Dedifferentiated amniotic fluid mesenchymal stem cell (primary cell): Measurements from ENCODE around the gene KCNG2.

Experiments used
- DNase-seq: peaks from one replicate; pipeline ENCODE4 v3.0.0-alpha.2; 2016; ENCODE audit errors: extremely low spot score

KCNG2 gene

DNA sequence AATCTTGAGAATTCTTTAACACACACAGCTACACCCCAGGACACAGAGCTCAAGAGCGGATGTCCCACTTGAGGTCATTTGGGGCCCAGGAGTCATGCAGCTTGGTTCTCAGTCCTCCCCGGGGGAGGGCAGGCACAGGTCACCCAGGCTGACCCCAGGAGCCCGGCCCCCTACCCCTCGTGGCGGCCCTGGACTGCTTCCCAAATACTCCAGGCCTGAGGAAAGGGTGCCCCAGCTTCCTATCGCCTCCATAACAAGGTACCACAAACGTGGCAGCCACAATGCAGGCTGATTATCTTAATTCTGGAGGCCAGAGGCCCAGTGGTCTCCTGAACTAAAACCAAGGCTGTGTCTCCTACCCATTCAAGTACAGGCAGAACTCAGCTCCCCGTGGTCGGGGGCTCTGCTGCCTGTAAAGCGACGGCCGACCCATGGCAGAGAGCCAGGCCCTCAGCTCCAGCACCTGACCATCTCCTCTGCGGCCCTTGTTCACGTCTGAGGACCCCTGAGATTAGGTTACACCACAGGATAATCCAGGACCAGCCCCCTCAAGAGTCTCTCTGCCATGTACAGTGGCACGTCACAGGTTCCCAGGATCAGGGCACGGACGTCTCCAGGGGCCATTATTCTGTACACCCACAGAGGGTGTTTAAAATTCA, 143.2 kb downstream of the KCNG2 start:
- DNase-seq = no peak

DNA sequence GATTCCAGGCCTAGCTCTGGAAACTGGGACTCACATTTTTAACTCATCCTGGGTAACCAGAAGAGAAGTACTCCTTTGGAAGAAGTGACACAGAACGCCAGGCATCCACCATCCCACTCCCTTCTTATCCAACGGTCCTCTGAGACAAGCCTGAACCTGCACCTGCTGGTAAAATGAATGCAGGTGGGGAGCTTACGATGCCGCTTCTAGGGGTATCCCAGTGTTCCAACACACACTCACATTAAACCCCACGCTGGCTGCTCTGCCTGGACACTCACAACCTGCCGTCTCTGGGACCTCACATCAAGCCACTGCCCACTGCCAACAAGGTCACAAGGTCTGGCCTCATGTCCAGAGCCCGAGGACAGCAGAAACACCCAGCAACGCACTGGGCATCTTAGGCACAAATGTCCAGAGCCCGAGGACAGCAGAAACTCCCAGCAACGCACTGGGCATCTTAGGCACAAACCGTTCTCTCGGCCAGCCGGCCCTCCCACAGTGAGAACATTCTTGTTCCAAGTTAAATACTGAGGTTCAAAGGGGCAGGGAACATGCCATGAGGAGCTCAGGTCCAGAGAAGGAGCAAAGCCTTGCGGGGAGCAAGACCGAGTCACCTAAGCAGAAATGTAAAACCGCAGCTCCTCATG, 143.9 kb downstream of the KCNG2 start:
- DNase-seq = no peak

- no peak for DNase-seq
Observed at GRCh38 chr18:79942211-79942610, 144.5 kb downstream of the KCNG2 start.

GRCh38 chr18:79942786-79943607, 145.3 kb downstream of the KCNG2 start:
- no peak for DNase-seq

DNA sequence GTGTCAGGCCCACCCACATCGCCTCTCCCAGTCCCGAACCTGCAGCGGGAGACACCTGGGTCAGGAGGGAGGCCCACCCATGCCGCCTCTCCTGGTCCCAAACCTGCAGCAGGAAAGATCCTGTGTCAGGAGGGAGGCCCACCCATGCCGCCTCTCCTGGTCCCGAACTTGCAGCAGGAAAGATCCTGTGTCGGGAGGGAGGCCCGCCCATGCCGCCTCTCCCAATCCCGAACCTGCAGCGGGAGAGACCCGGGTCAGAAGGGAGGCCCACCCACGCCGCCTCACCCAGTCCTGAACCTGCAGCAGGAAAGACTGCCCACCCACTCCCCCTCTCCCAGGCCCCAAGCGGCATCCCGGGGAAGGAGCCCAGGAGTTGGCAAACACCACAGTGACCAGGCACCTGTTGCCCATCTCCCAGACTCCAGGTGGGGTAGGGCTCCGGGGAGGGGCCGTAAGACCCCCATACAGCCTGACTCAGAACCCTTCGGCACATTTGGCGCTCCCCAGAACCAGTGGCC, 145.9 kb downstream of the KCNG2 start:
- no peak for DNase-seq

GRCh38 chr18:79944126-79944731, 146.5 kb downstream of the KCNG2 start:
- no peak for DNase-seq

DNA sequence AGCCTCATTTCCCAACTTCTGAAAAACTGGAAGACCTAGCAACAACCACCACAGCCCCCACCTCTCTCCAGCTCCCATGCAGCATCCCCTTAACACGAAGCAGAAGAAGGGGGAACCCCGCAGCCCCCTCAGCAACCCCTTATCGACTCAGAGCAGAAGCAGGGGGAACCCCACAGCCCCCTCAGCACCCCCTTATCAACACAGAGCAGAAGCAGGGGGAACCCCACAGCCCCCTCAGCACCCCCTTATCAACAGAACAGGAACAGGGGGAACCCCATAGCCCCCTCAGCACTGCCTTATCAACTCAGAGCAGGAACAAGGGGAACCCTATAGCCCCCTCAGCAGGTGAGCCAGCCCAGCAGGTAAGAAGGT, 147.0 kb downstream of the KCNG2 start:
- DNase-seq = no peak

DNA sequence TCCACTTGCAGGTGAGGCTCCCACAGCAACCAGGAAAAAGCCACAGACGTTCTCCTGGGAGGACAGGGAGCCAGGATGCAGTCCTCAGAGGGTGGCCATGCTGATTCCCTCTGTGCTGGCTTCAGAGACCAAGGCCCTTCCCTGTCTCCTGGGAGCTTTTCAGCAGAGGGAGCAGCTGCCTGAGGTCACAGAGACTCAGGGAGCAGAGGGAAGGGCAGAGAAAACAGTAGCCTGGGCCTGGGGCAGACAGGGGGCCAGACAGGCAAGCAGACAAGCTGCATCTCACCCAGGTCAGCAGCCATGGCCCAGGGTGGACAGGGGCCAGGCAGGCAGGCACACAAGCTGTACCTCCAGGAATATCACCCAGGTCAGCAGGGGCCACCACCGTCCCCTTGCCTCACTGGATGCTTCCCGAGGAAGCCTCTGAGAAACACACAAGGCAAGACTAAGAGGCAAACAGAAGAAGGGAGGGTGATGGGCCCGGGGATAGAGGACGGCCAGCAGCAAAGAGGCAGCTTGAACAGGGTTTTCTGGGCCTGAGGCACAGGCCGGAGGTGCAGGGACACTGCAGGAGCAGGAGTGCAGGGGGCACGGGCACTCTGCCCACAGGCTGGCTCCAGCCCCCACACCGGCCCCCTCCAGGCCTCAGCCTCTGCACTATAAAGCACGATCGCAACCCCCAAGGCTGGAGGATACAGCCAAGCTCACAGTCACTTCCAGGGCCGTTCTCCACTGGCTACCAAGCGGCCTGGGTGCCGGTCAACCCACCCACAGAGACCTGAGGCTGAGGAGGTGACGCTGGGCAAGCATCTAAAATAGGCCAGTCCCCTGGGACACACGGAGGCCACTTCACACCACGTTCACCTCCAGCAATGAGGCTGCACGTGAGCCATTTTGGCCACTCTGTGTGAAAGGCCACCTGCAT, 147.6 kb downstream of the KCNG2 start:
- no peak for DNase-seq

DNA sequence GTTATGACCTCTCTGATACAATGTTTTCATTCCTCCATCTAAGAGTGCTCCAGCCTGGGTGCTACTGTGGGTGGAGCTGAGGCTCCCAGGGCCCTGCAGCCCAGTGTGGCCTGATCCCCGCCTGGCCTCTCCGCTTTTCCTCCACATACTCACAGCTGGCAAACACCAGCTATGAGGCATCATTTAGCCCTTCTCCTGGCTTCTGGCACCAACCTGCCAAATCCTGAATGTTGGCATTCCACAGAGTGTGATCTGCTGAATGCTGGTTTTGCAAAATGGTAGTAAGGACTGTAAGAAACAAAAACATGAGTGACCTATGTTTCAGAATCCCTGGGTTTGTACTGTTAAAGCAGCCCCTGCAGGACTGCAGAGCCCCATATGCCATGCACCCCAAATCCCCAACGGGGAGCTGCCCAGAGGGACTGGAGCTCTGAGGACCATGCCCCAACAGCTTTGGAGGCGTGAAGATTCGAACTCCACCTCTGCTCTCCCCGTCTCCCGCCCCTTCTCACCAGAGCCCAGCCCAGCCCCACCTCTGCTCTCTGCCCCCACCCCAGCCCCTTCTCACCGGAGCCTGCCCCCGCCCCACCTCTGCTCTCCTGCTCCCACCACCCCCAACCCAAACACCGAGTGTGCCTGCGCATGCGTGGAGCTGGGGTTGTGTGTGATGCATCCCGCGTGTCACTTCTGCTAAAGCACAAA, 149.5 kb downstream of the KCNG2 start:
- no peak for DNase-seq

- DNase-seq = no peak
Observed at GRCh38 chr18:79947881-79948610, 150.3 kb downstream of the KCNG2 start.

DNA sequence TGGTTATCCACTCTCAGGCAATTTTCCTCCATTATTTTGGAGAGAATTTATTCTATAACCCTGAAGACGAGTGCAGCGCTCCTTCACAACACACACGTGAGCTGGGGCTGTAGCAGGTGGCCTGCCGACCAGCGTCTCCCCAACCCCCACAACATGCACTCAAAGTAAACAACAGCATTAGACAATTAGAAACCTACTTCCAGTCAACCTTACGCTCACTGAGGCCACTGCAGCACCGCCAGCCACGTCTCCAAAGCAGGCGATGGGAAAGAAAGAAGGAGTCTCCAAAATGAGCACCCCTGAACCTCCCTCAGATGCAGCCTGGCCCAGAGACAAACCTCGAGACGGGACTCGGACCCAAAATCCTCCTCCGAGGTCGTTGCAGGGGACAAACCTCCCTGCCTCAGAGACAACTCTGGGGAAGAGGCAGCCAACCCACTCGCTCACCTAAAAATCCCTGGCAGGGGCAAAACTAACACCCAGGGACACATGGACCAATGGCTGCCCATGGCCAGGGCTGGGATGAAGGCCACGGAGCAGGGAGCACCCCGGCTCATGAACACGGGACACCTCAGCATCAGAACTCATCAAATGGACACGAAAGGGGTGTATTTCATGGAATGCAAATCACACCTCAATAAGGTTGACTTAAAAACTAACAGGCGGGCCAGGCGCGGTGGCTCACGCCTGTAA, 151.1 kb downstream of the KCNG2 start:
- no peak for DNase-seq
